Spinal cord (tissue), 10 donors: ENCODE results near the gene ITM2A. TPM values are rescaled to one million over a fixed set of nuclear protein-coding genes. Genes with fewer than 3 reads are reported as not detected.

Experiments
- DNase-seq, 6 donors: peaks; one replicate each; pipeline versions ENCODE4 v3.0.0 to v3.0.0-alpha.2; 2013 to 2015; ENCODE audit warnings: low spot score in 6 of 6, low read depth in 4 of 6
- H3K27ac ChIP-seq: one replicate; pipeline ENCODE4 v1.5.1; 2013; ENCODE audit warnings: low read depth, low read length, control low read depth
- H3K27me3 ChIP-seq: one replicate; pipeline ENCODE4 v1.6.1; 2013; ENCODE audit warnings: low read length; ENCODE audit not compliant: control insufficient read depth, insufficient read depth
- H3K36me3 ChIP-seq: one replicate; pipeline ENCODE4 v1.6.1; 2013; ENCODE audit warnings: low read length; ENCODE audit not compliant: control insufficient read depth, insufficient read depth
- H3K4me1 ChIP-seq: one replicate; pipeline ENCODE4 v1.6.1; 2013; ENCODE audit warnings: low read length; ENCODE audit not compliant: control insufficient read depth, insufficient read depth
- H3K4me3 ChIP-seq: one replicate; pipeline ENCODE4 v1.5.1; 2013; ENCODE audit warnings: low read depth, low read length, control low read depth
- H3K9me3 ChIP-seq: one replicate; pipeline ENCODE4 v1.6.1; 2013; ENCODE audit warnings: low read length; ENCODE audit not compliant: control insufficient read depth, insufficient read depth
- WGBS: methylation state at CpG from one replicate; pipeline ENCODE4 v1.1.5; 2013; ENCODE audit warnings: missing lambda C conversion rate; ENCODE audit not compliant: insufficient coverage; 5-methylcytosine and 5-hydroxymethylcytosine counted together
- polyA plus RNA-seq, 2 donors: library from polyadenylated mRNA; unstranded; fragments of 120-200 nt; gene quantifications; one replicate each; pipeline ENCODE4 v1.2.1, GENCODE V29; 2013; ENCODE audit not compliant: insufficient read length in 2 of 2
- total RNA-seq, 2 donors: library from RNA; depleted of rRNA in 1 of 2; stranded (reverse); fragments of 120-200 nt in 1 of 2; fragments of >200 nt in 1 of 2; gene quantifications; one replicate each; pipeline versions ENCODE4 v1.2.3 to v1.2.4, GENCODE V29; 2013 to 2014
- donor health status: healthy.

Gene ITM2A
- total and polyA plus RNA-seq, 4 donors = 181 to 335 (median 221) TPM

GRCh38 chrX:79371640-79372039 is 4.5 kb upstream of the ITM2A start:
- no CpG with 5 or more reads among the region's 1 CpG for WGBS
- no peak overlapping the region for H3K4me3 ChIP-seq
- H3K36me3 ChIP-seq = no peaks in the 10 kb centered on the region
- no peaks in the 10 kb centered on the region for H3K9me3 ChIP-seq
- peaks cover 8% of the 10 kb centered on the region for H3K4me1 ChIP-seq
- H3K27ac ChIP-seq = no peak overlapping the region
- H3K27me3 ChIP-seq = peaks cover 4% of the 10 kb centered on the region
- DNase-seq = no peak

GRCh38 chrX:79371101-79371500 is 4.0 kb upstream of the ITM2A start:
- peaks cover 10% of the 10 kb centered on the region for H3K4me1 ChIP-seq
- no peaks in the 10 kb centered on the region for H3K36me3 ChIP-seq
- H3K27ac ChIP-seq = no peak overlapping the region
- H3K4me3 ChIP-seq = no peak overlapping the region
- H3K9me3 ChIP-seq = no peaks in the 10 kb centered on the region
- peak in 1 of 6 donors; percentile 6 for DNase-seq
- H3K27me3 ChIP-seq = peaks cover 4% of the 10 kb centered on the region
- WGBS = 10% methylated on average over 1 of the region's 2 CpGs

- Histone ChIP-seq H3K36me3 (no peaks in the 10 kb centered on the region), H3K9me3 (no peaks in the 10 kb centered on the region), H3K4me1 (peaks cover 10% of the 10 kb centered on the region), H3K27ac (no peak overlapping the region), H3K4me3 (no peak overlapping the region), H3K27me3 (peaks cover 4% of the 10 kb centered on the region)
- WGBS = no CpG with 5 or more reads among the region's 1 CpG
- no peak for DNase-seq
Measured at GRCh38 chrX:79369871-79370270, 2.7 kb upstream of the ITM2A start.

- 50% methylated on average over 1 of the region's 6 CpGs for WGBS
- H3K9me3 ChIP-seq = no peaks in the 10 kb centered on the region
- H3K27me3 ChIP-seq = peaks cover 4% of the 10 kb centered on the region
- DNase-seq = no peak
- H3K4me1 ChIP-seq = peaks cover 10% of the 10 kb centered on the region
- no peaks in the 10 kb centered on the region for H3K36me3 ChIP-seq
- H3K27ac ChIP-seq = no peak overlapping the region
- H3K4me3 ChIP-seq = no peak overlapping the region
Measured at GRCh38 chrX:79368441-79368840, 1.3 kb upstream of the ITM2A start.

- WGBS = 50% methylated on average over 2 of the region's 3 CpGs
- H3K27ac ChIP-seq = no peak overlapping the region
- H3K27me3 ChIP-seq = peaks cover 4% of the 10 kb centered on the region
- H3K4me1 ChIP-seq = peaks cover 10% of the 10 kb centered on the region
- no peaks in the 10 kb centered on the region for H3K9me3 ChIP-seq
- no peak for DNase-seq
- no peak overlapping the region for H3K4me3 ChIP-seq
- no peaks in the 10 kb centered on the region for H3K36me3 ChIP-seq
Measured at GRCh38 chrX:79367907-79368306, 773 bp upstream of the ITM2A start.

DNA sequence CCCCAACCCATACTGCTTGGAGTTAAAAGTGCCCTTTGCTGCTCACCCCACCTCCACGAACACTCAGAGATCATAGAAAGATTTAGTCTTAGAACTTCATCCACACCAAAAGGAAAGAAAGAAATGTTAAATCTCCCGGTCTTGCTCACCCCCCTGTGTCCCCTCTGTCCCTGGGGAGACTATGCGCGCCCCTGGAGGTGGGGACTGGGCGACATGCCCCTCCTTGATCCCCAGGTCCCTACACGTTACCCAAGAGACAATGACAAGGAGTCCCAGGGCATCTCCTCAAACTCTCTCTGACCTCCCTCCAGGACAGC is 620 bp downstream of the ITM2A start:
- Histone ChIP-seq H3K4me1 (peaks cover 10% of the 10 kb centered on the region), H3K9me3 (no peaks in the 10 kb centered on the region), H3K36me3 (no peaks in the 10 kb centered on the region), H3K4me3 (peak overlapping the region; percentile 44), H3K27me3 (peaks cover 4% of the 10 kb centered on the region), H3K27ac (peak overlapping the region; percentile 29)
- WGBS = 16% methylated on average over 6 of the region's 6 CpGs
- DNase-seq = peak in 1 of 6 donors; percentile 1

GRCh38 chrX:79365591-79365990 is 1.5 kb downstream of the ITM2A start:
- no peak for DNase-seq
- peak overlapping the region; percentile 2 for H3K4me3 ChIP-seq
- peaks cover 10% of the 10 kb centered on the region for H3K4me1 ChIP-seq
- H3K27me3 ChIP-seq = peaks cover 4% of the 10 kb centered on the region
- no peak overlapping the region for H3K27ac ChIP-seq
- no CpG with 5 or more reads among the region's 1 CpG for WGBS
- no peaks in the 10 kb centered on the region for H3K36me3 ChIP-seq
- no peaks in the 10 kb centered on the region for H3K9me3 ChIP-seq

DNA sequence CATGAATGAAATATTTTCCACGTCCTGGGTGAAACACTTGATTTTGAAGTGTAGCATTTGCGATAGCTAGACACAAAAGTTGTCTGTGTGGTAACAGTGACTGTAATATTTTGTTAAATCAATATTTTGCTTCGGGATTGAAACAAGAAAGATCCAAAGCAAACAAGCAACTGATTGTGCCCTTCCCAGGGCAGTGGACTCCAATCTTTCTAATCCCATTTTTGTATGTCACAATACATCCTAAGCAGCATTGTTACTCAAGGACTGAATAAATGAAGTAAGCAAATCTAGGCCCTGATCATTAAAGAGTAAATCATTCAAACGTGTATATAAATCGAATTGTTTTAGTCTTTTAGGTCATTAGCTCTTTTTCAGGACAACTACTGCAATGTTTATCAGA is 2.8 kb downstream of the ITM2A start:
- Histone ChIP-seq H3K9me3 (no peaks in the 10 kb centered on the region), H3K36me3 (no peaks in the 10 kb centered on the region), H3K27me3 (peaks cover 4% of the 10 kb centered on the region), H3K4me3 (no peak overlapping the region), H3K4me1 (peaks cover 10% of the 10 kb centered on the region), H3K27ac (no peak overlapping the region)
- 40% methylated on average over 2 of the region's 5 CpGs for WGBS
- DNase-seq = no peak

GRCh38 chrX:79361192-79361870 is 5.8 kb downstream of the ITM2A start:
- Histone ChIP-seq H3K27me3 (no peaks in the 10 kb centered on the region), H3K4me3 (no peak overlapping the region), H3K9me3 (no peaks in the 10 kb centered on the region), H3K27ac (no peak overlapping the region), H3K4me1 (no peaks in the 10 kb centered on the region), H3K36me3 (no peaks in the 10 kb centered on the region)
- no CpG with 5 or more reads among the region's 6 CpGs for WGBS
- no peak for DNase-seq
